Skeletal muscle tissue (tissue), 4 donors: ENCODE results near the gene CTNNBIP1. TPM values are rescaled to one million over a fixed set of nuclear protein-coding genes. Genes with fewer than 3 reads are reported as not detected.
"Not testable (repeated sequence)": the region's sequence is repeated elsewhere in the genome, so short reads cannot be mapped to it uniquely, and the experiment has no call there.

Experiments used
- H3K27ac ChIP-seq: one replicate; pipeline ENCODE4 v1.7.0; 2013; ENCODE audit warnings: mild to moderate bottlenecking, low read depth, low read length, inconsistent platforms
- H3K27me3 ChIP-seq, 3 donors: one replicate each; pipeline ENCODE4 v1.7.0; 2013; ENCODE audit warnings: low read length in 3 of 3; ENCODE audit not compliant: control insufficient read depth in 3 of 3, insufficient read depth in 3 of 3
- H3K36me3 ChIP-seq, 3 donors: one replicate each; pipeline ENCODE4 v1.7.0; 2013; ENCODE audit warnings: low read length in 3 of 3; ENCODE audit not compliant: control insufficient read depth in 3 of 3, insufficient read depth in 3 of 3
- H3K4me1 ChIP-seq, 3 donors: one replicate each; pipeline ENCODE4 v1.7.0; 2013; ENCODE audit warnings: low read length in 3 of 3, mild to moderate bottlenecking in 3 of 3; ENCODE audit not compliant: control insufficient read depth in 3 of 3, insufficient read depth in 3 of 3
- H3K4me3 ChIP-seq, 3 donors: one replicate each; pipeline ENCODE4 v1.7.0; 2013; ENCODE audit warnings: low read length in 3 of 3
- H3K9ac ChIP-seq, 3 donors: one replicate each; pipeline ENCODE4 v1.7.0; 2013; ENCODE audit warnings: low read length in 3 of 3, mild to moderate bottlenecking in 3 of 3, moderate library complexity in 2 of 3, low read depth in 1 of 3
- H3K9me3 ChIP-seq, 3 donors: one replicate each; pipeline ENCODE4 v1.7.0; 2013; ENCODE audit warnings: low read length in 3 of 3; ENCODE audit not compliant: control insufficient read depth in 3 of 3
- total RNA-seq: library from RNA; depleted of rRNA; stranded (reverse); fragments of >200 nt; gene quantifications from one replicate; pipeline ENCODE4 v1.2.3, GENCODE V29; 2014
- donor health status: Osteomylitis.

CTNNBIP1 gene
- total RNA-seq, 1 donor from 2014 or later: 32.4 TPM

GRCh38 chr1:9917901-9918300, 7.8 kb upstream of the CTNNBIP1 start:
- Histone ChIP-seq H3K9me3 (no peaks in the 10 kb centered on the region), H3K27me3 (no peaks in the 10 kb centered on the region), H3K9ac (no peak overlapping the region), H3K4me3 (no peak overlapping the region), H3K4me1 (no peaks in the 10 kb centered on the region), H3K36me3 (no peaks in the 10 kb centered on the region), H3K27ac (no peak overlapping the region)

GRCh38 chr1:9917495-9917894, 7.4 kb upstream of the CTNNBIP1 start:
- H3K9ac ChIP-seq, H3K36me3 ChIP-seq, H3K27me3 ChIP-seq, H3K4me3 ChIP-seq, H3K4me1 ChIP-seq, H3K9me3 ChIP-seq, H3K27ac ChIP-seq: not testable (repeated sequence)

GRCh38 chr1:9916452-9916851, 6.4 kb upstream of the CTNNBIP1 start:
- Histone ChIP-seq H3K27ac (no peak overlapping the region), H3K36me3 (no peaks in the 10 kb centered on the region), H3K9ac (no peak overlapping the region), H3K9me3 (no peaks in the 10 kb centered on the region), H3K4me3 (no peak overlapping the region), H3K27me3 (no peaks in the 10 kb centered on the region), H3K4me1 (peaks cover 0 to under 1% (median under 1%) of the 10 kb centered on the region in 3 donors)

GRCh38 chr1:9914610-9914937, 4.5 kb upstream of the CTNNBIP1 start:
- H3K36me3 ChIP-seq: no peaks in the 10 kb centered on the region
- no peak overlapping the region for H3K27ac ChIP-seq
- H3K9ac ChIP-seq: no peak overlapping the region
- peaks cover 4 to 11% (median 8%) of the 10 kb centered on the region in 3 donors for H3K4me1 ChIP-seq
- H3K27me3 ChIP-seq: no peaks in the 10 kb centered on the region
- H3K9me3 ChIP-seq: no peaks in the 10 kb centered on the region
- H3K4me3 ChIP-seq: no peak overlapping the region

GRCh38 chr1:9912264-9912936, 2.3 kb upstream of the CTNNBIP1 start:
- no peaks in the 10 kb centered on the region for H3K27me3 ChIP-seq
- H3K27ac ChIP-seq: no peak overlapping the region
- H3K4me1 ChIP-seq: peaks cover 17 to 23% (median 21%) of the 10 kb centered on the region in 3 donors
- no peaks in the 10 kb centered on the region for H3K9me3 ChIP-seq
- H3K36me3 ChIP-seq: no peaks in the 10 kb centered on the region
- peak overlapping the region in 1 of 3 donors; percentile 32 for H3K9ac ChIP-seq
- no peak overlapping the region for H3K4me3 ChIP-seq

- Histone ChIP-seq H3K27me3 (no peaks in the 10 kb centered on the region), H3K27ac (peak overlapping the region; percentile 89), H3K9ac (peak overlapping the region; percentile 91 to 97 (median 94)), H3K36me3 (no peaks in the 10 kb centered on the region), H3K4me1 (peaks cover 17 to 30% (median 21%) of the 10 kb centered on the region in 3 donors), H3K9me3 (no peaks in the 10 kb centered on the region), H3K4me3 (peak overlapping the region; percentile 73 to 93 (median 81))
Observed at GRCh38 chr1:9910423-9911178, 532 bp upstream of the CTNNBIP1 start.

GRCh38 chr1:9909234-9910046, 629 bp downstream of the CTNNBIP1 start:
- peak overlapping the region; percentile 76 to 87 (median 81) for H3K9ac ChIP-seq
- no peaks in the 10 kb centered on the region for H3K27me3 ChIP-seq
- H3K36me3 ChIP-seq: no peaks in the 10 kb centered on the region
- peak overlapping the region; percentile 76 to 83 (median 81) for H3K4me3 ChIP-seq
- H3K4me1 ChIP-seq: peaks cover 20 to 30% (median 21%) of the 10 kb centered on the region in 3 donors
- H3K9me3 ChIP-seq: no peaks in the 10 kb centered on the region
- H3K27ac ChIP-seq: peak overlapping the region; percentile 30

GRCh38 chr1:9908871-9909233, 1.2 kb downstream of the CTNNBIP1 start:
- peak overlapping the region; percentile 76 to 83 (median 81) for H3K4me3 ChIP-seq
- H3K4me1 ChIP-seq: peaks cover 20 to 33% (median 21%) of the 10 kb centered on the region in 3 donors
- no peaks in the 10 kb centered on the region for H3K36me3 ChIP-seq
- H3K9ac ChIP-seq: peak overlapping the region; percentile 76 to 87 (median 81)
- H3K27me3 ChIP-seq: no peaks in the 10 kb centered on the region
- no peaks in the 10 kb centered on the region for H3K9me3 ChIP-seq
- H3K27ac ChIP-seq: peak overlapping the region; percentile 30

GRCh38 chr1:9907441-9907840, 2.6 kb downstream of the CTNNBIP1 start:
- H3K9me3 ChIP-seq: no peaks in the 10 kb centered on the region
- peaks cover 20 to 35% (median 21%) of the 10 kb centered on the region in 3 donors for H3K4me1 ChIP-seq
- H3K27ac ChIP-seq: no peak overlapping the region
- no peak overlapping the region for H3K9ac ChIP-seq
- no peak overlapping the region for H3K4me3 ChIP-seq
- H3K36me3 ChIP-seq: no peaks in the 10 kb centered on the region
- H3K27me3 ChIP-seq: no peaks in the 10 kb centered on the region
